HepG2 (cell line): Measurements from ENCODE around the gene CCDC177. TPM values are rescaled to one million over a fixed set of nuclear protein-coding genes. Genes with fewer than 3 reads are reported as not detected.

Source experiments
- ATAC-seq: fragments of 200-7000 bp; cut with Tn5 transposase; 3 replicates; pipeline ENCODE4 v1.9.1; 2020; ENCODE audit warnings: mild to moderate bottlenecking, moderate library complexity
- BruUV-seq: library from RNA; stranded (reverse); fragments of 400-500 nt; replicated peaks from 2 replicates; lab custom pipeline; 2021; lab: Mats Ljungman, UMichigan
- CTCF ChIA-PET: fragments of 300-600 bp; formaldehyde crosslinking; extraction: SDS; loops from one replicate; lab custom pipeline; 2021; ENCODE audit warnings: low total read pairs, inconsistent platforms, low intra/inter-chr PET ratio; lab: Yijun Ruan, JAX
- POLR2A ChIA-PET: fragments of 350-600 bp; sonication (Branson Sonifier 250); formaldehyde crosslinking; loops from one replicate; lab custom pipeline; 2020; ENCODE audit warnings: antibody characterized with exemption, inconsistent platforms; lab: Yijun Ruan, JAX
- DNase-seq: peaks from one replicate; pipeline ENCODE4 v3.0.0-alpha.2; 2015; ENCODE audit warnings: low spot score
- FAIRE-seq: peaks from 3 replicates; lab custom pipeline; 2011; peaks lifted over from hg19 to GRCh38; lab: Jason Lieb, UNC
- H2AFZ ChIP-seq: one replicate; pipeline ENCODE4 v1.6.1; 2011; ENCODE audit warnings: low read length, inconsistent platforms
- H3K27ac ChIP-seq: fragments of 300-600 bp; 3 replicates; pipeline ENCODE4 v1.8.0; 2011; ENCODE audit warnings: mixed run types, mild to moderate bottlenecking, mixed read lengths, low read length, inconsistent platforms; ENCODE audit not compliant: insufficient read depth; ENCODE audit errors: extremely low read length
- H3K27me3 ChIP-seq, 2 experiments: fragments of 200-600 bp in 1 of 2; 2 replicates in 1 of 2; 3 replicates in 1 of 2; pipeline versions ENCODE4 v1.6.0 to v1.8.0; 2011; ENCODE audit warnings: low read length in 2 of 2, mild to moderate bottlenecking in 2 of 2, moderate library complexity in 2 of 2, inconsistent platforms in 1 of 2; ENCODE audit not compliant: insufficient read depth in 2 of 2, control insufficient read depth in 1 of 2
- H3K36me3 ChIP-seq, 2 experiments: fragments of 200-600 bp in 1 of 2; replicated peaks in 1 of 2; 2 replicates in 1 of 2; 3 replicates in 1 of 2; pipeline versions ENCODE4 v1.5.1 to v1.8.0; 2011; ENCODE audit warnings: low read length in 2 of 2, inconsistent platforms in 1 of 2; ENCODE audit not compliant: insufficient read depth in 2 of 2, control insufficient read depth in 1 of 2
- H3K4me1 ChIP-seq: 2 replicates; pipeline ENCODE4 v1.5.1; 2012; ENCODE audit warnings: low read length, inconsistent platforms; ENCODE audit not compliant: insufficient read depth
- H3K4me2 ChIP-seq: 2 replicates; pipeline ENCODE4 v1.6.0; 2011; ENCODE audit warnings: low read depth, low read length, inconsistent platforms
- H3K4me3 ChIP-seq, 3 experiments: fragments of 200-600 bp in 1 of 3; sonication (generic), shearing (Covaris generic) in 1 of 3; replicated peaks in 1 of 3; 2 replicates each; pipeline ENCODE4 v1.5.1; 2011 to 2016; ENCODE audit warnings: low read length in 3 of 3, inconsistent platforms in 2 of 3, low read depth in 2 of 3, mild to moderate bottlenecking in 2 of 3, control low read depth in 1 of 3, mixed read lengths in 1 of 3; ENCODE audit not compliant: insufficient read depth in 1 of 3
- H3K79me2 ChIP-seq: one replicate; pipeline ENCODE4 v1.6.1; 2011; ENCODE audit warnings: low read length, inconsistent platforms; ENCODE audit not compliant: insufficient read depth
- H3K9ac ChIP-seq: 2 replicates; pipeline ENCODE4 v1.6.0; 2011; ENCODE audit warnings: mild to moderate bottlenecking, low read depth, low read length, inconsistent platforms; ENCODE audit not compliant: insufficient read depth
- H3K9me3 ChIP-seq: 2 replicates; pipeline ENCODE4 v1.5.1; 2012; ENCODE audit warnings: mild to moderate bottlenecking, low read length
- H4K20me1 ChIP-seq: 2 replicates; pipeline ENCODE4 v1.6.0; 2011; ENCODE audit warnings: inconsistent platforms, mild to moderate bottlenecking, low read length, moderate library complexity; ENCODE audit not compliant: insufficient read depth
- ARID4A ChIP-seq: sonication (generic); formaldehyde crosslinking; IDR thresholded peaks from 2 replicates; pipeline ENCODE4 v1.5.0; 2020; ENCODE audit warnings: mild to moderate bottlenecking, missing genetic modification reagents, borderline replicate concordance
- CENPX ChIP-seq: sonication (generic); formaldehyde crosslinking; IDR thresholded peaks from 2 replicates; pipeline ENCODE4 v1.9.0; 2021; ENCODE audit warnings: mild to moderate bottlenecking, missing genetic modification reagents, moderate library complexity
- CREBL2 ChIP-seq: sonication (generic); formaldehyde crosslinking; IDR thresholded peaks from 2 replicates; pipeline ENCODE4 v1.8.1; 2023; ENCODE audit warnings: missing genetic modification reagents, mild to moderate bottlenecking, borderline replicate concordance
- EHMT2 ChIP-seq: fragments of 200-600 bp; sonication (generic); IDR thresholded peaks from 2 replicates; pipeline ENCODE4 v1.7.0; 2017; ENCODE audit warnings: antibody characterized with exemption, low read depth, low read length, borderline replicate concordance
- GLMP ChIP-seq: sonication (generic); formaldehyde crosslinking; IDR thresholded peaks from 2 replicates; pipeline ENCODE4 v1.9.0; 2021; ENCODE audit warnings: missing genetic modification reagents, mild to moderate bottlenecking, borderline replicate concordance
- PHF8 ChIP-seq: sonication (generic); formaldehyde crosslinking; IDR thresholded peaks from 2 replicates; pipeline ENCODE4 v1.5.0; 2020; ENCODE audit warnings: missing genetic modification reagents
- PPARG ChIP-seq: conservative IDR thresholded peaks from 2 replicates; pipeline ENCODE4 v1.6.1; 2016; ENCODE audit warnings: missing biosample characterization, missing genetic modification reagents
- PTBP1 ChIP-seq: fragments of 200-400 bp; formaldehyde crosslinking; IDR thresholded peaks from 2 replicates; pipeline ENCODE4 v1.6.1; 2018; ENCODE audit warnings: low read length, low read depth; ENCODE audit not compliant: poor library complexity, severe bottlenecking
- RAD21 ChIP-seq: fragments of 450-650 bp; formaldehyde crosslinking; IDR thresholded peaks from 2 replicates; pipeline ENCODE4 v1.5.0; 2020; ENCODE audit warnings: mild to moderate bottlenecking
- ZBTB2 ChIP-seq: sonication (generic); formaldehyde crosslinking; IDR thresholded peaks from 2 replicates; pipeline ENCODE4 v1.8.0; 2022; ENCODE audit warnings: low read depth, missing genetic modification reagents
- ZBTB43 ChIP-seq: sonication (generic); formaldehyde crosslinking; conservative IDR thresholded peaks from 2 replicates; pipeline ENCODE4 v1.4.0; 2020; ENCODE audit warnings: missing genetic modification reagents
- WGBS: methylation state at CpG from one replicate; pipeline ENCODE4 v1.1.6; 2017; ENCODE audit warnings: low lambda C conversion rate; 5-methylcytosine and 5-hydroxymethylcytosine counted together
- in situ Hi-C: cut with HindIII; loops from 2 replicates; pipeline ENCODE4 v1.10.0; 2017; ENCODE audit warnings: low pct_unique_long_range_greater_than_20kb; ENCODE audit not compliant: extremely low pct_ligation_motif_present
- intact Hi-C: fragments of 100-400 bp; cut with micrococcal nuclease; formaldehyde crosslinking; loops from one replicate; pipeline ENCODE4 v1.10.0; 2022; ENCODE audit not compliant: unreplicated experiment
- polyA plus RNA-seq, 8 experiments: library from polyadenylated mRNA; depleted of rRNA in 3 of 8; stranded (reverse) in 7 of 8; unstranded in 1 of 8; fragments of >200 nt; fragmentation: Illumina TruSeq in 4 of 8; extraction: Trizol in 4 of 8; gene quantifications; 2 replicates each; pipeline versions ENCODE4 v1.2.1 to v1.2.3, GENCODE V29; 2011 to 2016; ENCODE audit warnings: low read depth in 4 of 8, missing spikeins in 1 of 8, mixed read lengths in 1 of 8; ENCODE audit not compliant: insufficient read depth in 1 of 8
- total RNA-seq, 5 experiments: library from RNA; depleted of rRNA; stranded (reverse); fragments of >200 nt; fragmentation: Illumina TruSeq; extraction: Trizol; gene quantifications; 2 replicates each; pipeline ENCODE4 v1.2.3, GENCODE V29; 2016; ENCODE audit warnings: low read depth in 1 of 5

Gene CCDC177
- total and polyA plus RNA-seq, 2 of the 13 experiments (the other 11 are each of a cell fraction or from before 2014, with no cell fraction given) = not detected

GRCh38 chr14:69611172-69612013 lies 36.7 kb upstream of the CCDC177 start, which contains the start of gene SUSD6:
Gene SUSD6, plus strand, starts transcription at chr14:69611596. Its CDS starts 46,997 bp downstream, at chr14:69658593.
- peak within 1 kb of the TSS; percentile 59 for H3K27ac ChIP-seq
- peak within 1 kb of the TSS; percentile 80 to 92 (median 87) for H3K4me3 ChIP-seq
- H3K9me3 ChIP-seq = no peaks in the 10 kb centered on the region
- peaks cover 72% of the 10 kb centered on the region for H3K4me1 ChIP-seq
- BruUV-seq = no TSS peak
- H3K27me3 ChIP-seq = no peaks in the 10 kb centered on the region; a peak in 1 of 5 replicates
- H2AFZ ChIP-seq = peak within 1 kb of the TSS; percentile 93
- no peaks in the 10 kb centered on the region for H4K20me1 ChIP-seq
- peak; percentile 85 for ATAC-seq
- peak; percentile 32 for FAIRE-seq
- in situ Hi-C loops = no loop called here
- no peaks in the 10 kb centered on the region; a peak in 1 of 5 replicates for H3K36me3 ChIP-seq
- H3K79me2 ChIP-seq = peaks cover 28% of the 10 kb centered on the region
- peak within 1 kb of the TSS; percentile 74 for H3K9ac ChIP-seq
- CTCF ChIA-PET = no interaction called here
- WGBS = 0% methylated on average over 18 of the region's 105 CpGs
- intact Hi-C loops = loop anchor here (1.0 to 5.0 kb wide), 2 partner anchors 26 to 101 kb away; no protein-coding TSS in a partner anchor
- peak; percentile 74 for DNase-seq
- H3K4me2 ChIP-seq = peak within 1 kb of the TSS; percentile 99
- POLR2A ChIA-PET = interaction anchor here (0.6 to 1.6 kb wide), 8 partner anchors 37 to 155 kb away, joined by 3 to 5 read pairs (median 3); partner anchors contain the start of gene SRSF5
- TF ChIP-seq ZBTB2 = no peak
- TF ChIP-seq PPARG (CRISPR knock-in tag) = 0 out of 2 replicates have a peak, but pooled peaks have one; percentile 7
- no peak for TF ChIP-seq PTBP1
- no peak for TF ChIP-seq GLMP (CRISPR knock-in tag)
- TF ChIP-seq CREBL2 = no peak
- TF ChIP-seq ARID4A (CRISPR knock-in tag) = peak; percentile 65; the same call in 1 of the 2 replicates
- TF ChIP-seq RAD21 (CRISPR knock-in tag) = peak; percentile 29; the same call in 1 of the 2 replicates
- no peak for TF ChIP-seq CENPX (CRISPR knock-in tag)
- no peak for TF ChIP-seq EHMT2
- TF ChIP-seq PHF8 = peak; percentile 53
- no peak for TF ChIP-seq ZBTB43 (CRISPR knock-in tag)
